KG1 (cell line): ENCODE results near the gene PDE10A.

Experiments used
- DNase-seq: peaks from one replicate; lab custom pipeline; 2025; lab: John Stamatoyannopoulos, UW

Gene PDE10A

DNA sequence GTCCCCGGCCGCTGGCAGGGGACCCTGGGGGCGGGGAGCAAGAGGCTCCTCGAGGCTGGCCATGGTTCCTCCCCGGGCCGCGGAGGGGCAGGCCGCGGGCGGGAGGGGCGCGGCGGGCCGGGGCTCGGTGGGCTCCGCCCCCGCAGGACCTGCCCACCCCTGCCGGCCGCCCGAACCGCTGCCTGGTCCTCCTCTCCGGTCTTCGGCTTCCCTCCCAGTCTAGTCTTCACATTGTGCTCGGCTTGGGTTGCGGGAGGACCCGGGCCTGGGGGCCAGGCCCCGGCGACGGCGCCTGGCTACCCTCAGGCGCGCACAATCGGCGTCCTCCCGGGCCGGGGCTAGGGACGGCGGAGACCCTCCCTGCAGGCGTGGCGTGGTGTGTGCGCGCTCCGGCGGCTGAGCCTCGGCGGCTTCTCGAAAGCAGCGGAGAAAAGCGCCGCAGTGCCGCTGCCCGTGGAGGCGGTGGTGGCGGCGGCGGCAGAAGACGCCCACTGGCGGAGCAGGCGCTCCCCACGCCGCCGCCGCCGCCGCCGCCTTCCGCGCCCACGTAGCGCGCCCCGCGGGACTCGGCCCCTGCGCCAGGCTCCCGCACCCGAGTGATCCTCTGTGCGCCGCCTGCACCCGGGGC is at the start of gene PDE10A:
TSS of gene PDE10A (minus strand) at position 493 of the 628 bp plus-strand sequence. CDS start at position 63, 430 bp downstream.
- no peak for DNase-seq

DNA sequence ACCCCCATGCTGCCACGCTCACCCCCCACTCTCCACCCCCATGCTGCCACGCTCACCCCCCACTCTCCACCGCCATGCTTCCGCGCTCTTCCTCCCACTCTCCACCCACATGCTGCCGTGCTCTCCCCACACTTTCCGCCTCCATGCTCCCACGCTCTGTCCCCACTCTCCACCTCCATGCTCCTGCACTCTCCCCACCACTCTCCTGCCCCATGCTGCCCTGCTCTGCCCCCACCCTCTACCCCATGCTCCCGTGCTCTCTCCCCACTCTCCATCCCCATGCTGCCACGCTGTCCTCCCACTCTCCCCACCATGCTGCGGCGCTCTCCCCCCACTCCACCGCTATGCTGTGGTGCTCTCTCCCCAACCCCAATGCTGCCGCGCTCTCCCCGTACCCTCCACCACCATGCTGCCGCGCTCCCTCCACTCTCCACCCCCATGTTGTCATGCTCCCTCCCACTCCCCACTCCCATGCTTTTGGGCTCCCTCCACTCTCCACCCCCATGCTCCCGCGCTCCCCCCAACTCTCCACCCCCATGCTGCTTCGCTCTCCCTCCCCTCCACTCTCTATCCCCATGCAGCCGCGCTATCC is 46.0 kb upstream of the PDE10A start:
- DNase-seq, result no peak

DNA sequence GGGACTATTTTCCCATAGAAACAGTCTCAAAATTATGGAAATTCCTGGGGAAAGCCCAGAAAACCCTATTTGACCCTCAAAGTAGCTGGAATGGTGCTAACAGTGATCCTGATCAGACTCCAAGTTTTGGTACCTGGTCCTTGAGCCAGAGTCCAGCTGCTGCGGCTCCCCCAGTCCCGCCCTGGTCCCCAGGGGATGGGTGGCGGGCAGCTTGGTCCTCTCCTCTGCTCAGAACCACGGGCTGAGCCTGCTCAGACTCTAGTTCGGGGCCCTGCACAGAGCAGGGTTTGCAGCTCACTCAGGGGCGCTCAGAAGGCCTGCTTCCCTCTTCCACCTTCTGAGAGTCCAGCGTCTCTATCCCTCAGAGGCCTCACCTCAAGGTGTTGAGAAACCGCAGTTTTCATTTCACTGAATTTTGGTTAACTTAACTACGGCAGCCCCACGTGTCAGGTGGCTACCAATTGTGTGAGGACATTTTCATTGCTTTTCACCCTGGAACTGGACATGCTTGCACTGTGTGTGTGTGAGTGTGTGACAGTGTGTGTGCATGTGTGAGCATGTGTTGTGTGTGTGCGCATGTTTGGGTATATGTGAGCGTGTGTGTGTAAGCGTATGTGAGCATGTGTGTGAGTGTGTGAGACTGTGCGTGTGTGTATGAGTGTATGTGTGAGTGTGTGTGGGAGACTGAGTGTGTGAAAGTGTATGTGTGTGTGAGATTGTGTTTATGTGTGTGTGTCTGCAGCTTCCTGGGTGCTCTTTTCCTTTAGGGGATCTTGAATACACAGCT is 44.2 kb upstream of the PDE10A start:
- DNase-seq, result no peak

DNA sequence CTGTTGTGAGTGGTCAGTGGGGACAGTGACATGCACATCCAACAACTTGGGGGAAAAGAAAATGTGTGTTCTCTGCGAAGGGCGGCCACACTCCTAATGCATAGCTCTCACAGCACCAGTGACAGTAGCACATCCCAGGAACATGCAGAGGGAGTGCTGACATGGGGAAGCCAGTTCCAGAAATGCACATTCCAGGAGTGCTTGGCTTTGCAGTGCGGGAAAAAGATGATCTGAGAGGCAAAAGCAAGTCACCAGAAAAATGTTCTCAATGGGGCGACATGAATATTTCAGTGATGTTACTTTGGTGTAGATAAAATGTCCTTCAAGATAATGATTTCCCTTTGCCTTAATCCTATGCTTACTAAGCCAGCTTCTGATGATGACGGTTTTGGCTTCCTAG is 42.9 kb upstream of the PDE10A start:
- DNase-seq, result no peak

DNA sequence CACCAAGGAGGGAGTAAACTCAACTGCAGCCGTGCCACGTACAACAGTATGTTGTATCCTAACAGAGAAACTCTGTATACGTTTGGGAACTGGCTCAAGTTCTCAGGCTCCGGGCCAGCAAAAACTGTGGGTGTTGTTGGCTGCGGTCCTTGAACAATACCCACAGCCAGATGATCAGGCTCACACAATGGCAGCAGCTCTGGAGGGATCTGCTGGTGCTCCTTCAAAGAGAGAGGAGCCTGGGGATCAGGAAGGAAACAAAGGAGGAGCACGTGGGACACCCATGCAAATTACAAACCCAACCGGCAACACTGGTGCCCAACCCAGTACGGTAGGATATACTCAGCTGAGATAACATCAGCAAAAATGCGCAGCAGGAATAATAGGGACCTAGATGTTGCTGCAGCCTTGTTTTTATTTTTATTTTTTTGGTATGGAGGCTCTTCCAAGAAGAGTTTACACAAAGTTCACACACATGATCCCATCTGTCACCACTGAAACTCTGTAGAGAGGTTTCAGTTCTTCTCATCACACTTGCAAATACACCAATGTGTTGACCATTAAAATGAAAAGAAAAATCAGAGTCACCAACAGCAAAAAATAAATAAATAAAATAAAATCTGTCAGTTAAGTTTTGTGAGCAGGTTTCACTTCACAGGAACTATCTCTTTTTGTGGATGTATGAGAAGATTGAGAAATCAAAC is 41.2 kb upstream of the PDE10A start:
- DNase-seq, result no peak

DNA sequence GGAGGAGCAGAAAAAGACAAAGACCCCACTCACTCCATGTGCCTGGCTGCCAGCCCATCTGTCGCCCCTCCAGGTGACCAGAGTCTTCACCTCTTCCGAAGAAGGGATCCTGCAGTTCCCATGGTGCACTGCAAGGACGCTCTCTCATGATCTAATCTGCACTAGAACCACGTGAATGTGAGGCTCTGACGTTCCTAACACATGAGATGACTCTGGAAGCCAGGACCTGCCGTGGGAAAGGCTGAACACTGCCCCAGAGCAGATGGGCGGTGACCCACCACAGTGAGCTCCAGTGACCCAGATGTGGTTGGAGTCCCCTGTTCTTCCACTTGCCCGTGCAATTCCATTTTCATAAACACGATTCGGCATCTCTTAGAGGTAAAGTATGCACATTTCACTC is 39.6 kb upstream of the PDE10A start:
- DNase-seq, result no peak

DNA sequence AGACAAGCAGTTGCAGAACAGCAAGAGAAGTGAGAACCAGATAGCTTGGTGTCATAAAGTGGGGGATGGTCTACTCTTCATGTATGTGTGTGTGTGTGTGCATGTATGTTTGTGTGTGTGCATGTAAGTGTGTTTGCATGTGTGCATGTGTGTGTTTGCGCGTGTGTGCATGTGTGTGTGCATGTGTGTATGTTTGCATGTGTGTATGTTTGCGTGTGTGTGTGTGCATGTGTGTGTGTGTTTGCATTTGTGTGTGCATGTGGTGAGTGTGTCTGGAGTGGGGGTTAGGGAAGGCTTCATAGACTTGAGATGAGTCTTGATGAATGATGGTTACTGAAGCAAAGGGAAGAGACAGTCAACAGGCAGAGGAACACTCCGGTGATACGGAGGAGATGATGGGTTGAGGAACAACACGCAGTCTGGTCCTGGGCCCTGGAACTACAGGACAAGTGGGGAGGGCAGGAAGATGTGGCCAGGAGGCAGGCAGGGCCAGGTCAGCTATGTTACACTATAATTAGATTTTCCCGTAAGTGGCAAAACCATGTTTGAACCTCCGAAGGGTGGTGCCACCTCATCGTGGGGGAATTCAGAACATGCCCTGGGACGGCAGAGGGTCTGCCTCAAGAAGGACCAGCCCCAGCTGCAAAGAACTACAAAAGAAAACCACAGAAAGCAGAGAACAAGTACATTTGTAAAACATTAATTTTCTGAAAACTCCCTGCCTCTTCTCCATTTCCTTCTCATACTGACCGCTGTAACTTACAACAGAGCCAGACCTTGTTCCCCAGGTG is 38.7 kb upstream of the PDE10A start:
- no peak for DNase-seq

DNA sequence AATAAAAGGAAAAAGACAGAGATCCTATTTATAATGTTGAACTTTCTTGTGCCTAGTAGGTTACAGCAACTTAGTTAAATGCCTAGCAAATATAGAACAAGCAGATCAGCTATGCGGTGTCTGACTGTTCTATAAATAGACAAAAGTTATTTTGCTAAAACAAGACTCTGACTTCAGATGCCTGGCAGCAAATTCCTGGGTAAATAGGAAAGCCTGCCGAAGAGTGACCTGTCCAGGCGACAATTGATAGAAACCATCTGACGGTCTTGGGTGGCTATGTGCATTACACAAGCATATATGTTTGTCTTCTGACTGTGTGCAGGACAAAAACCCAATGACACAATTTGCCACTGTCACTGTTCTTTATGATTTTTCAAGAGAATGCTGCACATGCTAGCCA is 38.0 kb upstream of the PDE10A start:
- no peak for DNase-seq

DNA sequence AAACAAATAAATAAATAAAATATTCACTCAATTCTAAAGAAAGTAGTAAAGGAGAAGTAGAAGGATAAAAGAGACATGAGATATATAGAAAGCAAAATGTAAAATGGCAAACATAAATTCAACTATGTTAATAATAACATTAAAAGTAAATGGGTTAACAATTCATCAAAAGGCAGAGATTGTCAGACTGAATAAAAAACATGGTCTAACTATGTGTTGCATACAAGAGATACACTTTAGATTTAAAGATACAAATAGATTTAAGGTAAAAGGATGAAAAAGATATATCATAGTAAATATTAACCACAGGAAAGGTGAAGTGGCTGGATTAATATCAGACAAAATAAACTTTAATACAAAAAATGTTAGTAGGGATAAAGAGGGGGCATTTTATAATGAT is 35.8 kb upstream of the PDE10A start:
- DNase-seq, result no peak

DNA sequence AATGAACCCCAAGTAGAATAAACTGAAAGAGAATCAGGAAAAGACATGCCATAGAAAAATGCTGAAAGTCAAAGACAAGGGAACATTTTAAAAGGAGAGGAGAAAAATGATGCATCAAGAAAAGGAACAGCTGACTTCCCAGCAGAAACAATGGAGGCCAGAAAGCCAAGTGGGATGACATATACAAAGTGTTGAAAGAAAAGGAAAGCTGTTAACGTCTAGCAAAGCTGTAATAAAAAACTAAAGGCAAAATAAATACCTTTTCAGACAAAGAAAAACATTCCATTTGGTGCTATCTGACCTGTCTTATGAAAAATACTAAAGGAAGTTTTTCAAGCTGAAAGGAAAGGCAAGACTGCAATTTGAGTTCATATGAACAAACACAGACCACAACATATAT is 34.1 kb upstream of the PDE10A start:
- no peak for DNase-seq

DNA sequence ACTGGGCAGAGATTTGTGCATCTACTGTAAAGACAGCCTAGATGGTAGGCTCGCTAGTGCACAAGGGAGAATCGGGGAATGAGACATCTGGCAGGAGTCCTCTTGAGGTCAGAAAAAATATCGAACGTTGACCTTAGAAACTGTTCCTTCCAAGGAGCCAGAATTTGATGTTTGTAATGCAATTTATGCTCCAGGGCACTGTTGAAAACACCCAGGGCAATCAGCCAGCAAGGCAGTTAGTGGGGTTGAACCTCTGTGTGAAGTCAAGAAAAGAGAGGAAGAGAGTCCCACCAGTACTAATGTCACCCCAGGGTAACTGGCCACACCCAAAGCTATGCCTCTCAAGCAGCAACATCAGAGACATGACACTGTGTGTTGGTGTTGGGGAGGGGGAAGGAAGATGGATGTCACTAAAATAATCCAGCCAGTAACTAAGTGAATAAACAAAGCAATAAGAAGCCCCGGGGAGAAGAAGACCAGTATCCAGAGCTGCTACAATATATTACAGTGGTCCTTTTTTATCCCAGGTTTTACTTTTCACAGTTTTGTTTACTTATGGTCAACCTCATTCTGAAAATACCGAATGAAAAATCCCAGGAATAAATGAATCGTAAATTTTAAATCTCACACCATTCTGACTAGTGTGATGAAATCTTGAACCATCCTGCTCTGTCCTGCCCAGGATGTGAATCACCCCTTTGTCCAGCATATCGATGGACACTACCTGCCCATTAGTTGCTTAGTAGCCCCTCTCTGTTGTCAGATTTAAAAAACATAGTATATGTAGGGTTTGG is 32.9 kb upstream of the PDE10A start:
- DNase-seq, result no peak

DNA sequence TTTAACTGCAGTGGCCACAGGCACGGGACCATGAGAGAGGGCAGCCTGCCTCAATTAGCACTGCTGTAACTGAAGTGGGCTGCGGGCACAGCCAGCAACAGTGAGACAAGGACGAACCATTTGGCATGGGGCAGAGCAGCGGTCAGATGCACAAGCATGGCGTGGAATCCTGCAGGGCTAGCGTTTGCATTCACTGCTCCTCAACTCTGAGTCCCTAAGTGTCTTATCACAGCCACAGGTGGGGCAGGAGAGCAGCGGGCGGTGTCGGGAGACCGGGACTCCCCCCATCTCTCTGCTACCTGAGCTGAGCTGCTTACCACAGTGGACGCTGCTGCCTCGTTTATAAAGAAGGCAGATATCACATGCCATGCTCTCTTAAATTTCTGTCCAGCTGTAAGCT is 31.3 kb upstream of the PDE10A start:
- no peak for DNase-seq

DNA sequence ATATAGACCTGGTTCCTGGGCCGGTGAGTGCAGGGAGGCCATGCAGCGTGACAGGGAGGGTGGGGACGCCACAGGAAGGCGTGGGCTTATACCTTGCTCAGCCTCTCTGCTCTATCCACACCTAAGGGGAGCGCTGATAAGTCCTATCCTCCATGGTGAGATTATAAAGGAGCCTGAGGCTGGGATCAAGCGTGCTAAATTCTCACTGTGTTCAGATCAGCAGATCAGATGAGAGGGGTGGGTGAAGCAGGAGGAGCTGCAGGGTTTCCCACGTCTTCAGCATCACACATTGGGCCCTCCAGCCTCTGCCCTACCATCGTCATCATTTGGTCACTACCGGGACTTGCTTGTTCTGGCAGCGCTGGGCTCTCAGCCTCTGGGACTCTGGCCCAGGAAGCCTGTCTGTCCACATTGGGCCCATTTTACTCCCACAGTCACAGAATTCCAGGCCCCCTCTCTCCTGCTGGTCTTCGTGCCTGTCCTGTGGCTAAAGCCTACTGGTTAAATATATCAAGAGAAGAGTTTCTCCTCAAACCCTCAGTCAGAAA is 29.1 kb upstream of the PDE10A start:
- no peak for DNase-seq

DNA sequence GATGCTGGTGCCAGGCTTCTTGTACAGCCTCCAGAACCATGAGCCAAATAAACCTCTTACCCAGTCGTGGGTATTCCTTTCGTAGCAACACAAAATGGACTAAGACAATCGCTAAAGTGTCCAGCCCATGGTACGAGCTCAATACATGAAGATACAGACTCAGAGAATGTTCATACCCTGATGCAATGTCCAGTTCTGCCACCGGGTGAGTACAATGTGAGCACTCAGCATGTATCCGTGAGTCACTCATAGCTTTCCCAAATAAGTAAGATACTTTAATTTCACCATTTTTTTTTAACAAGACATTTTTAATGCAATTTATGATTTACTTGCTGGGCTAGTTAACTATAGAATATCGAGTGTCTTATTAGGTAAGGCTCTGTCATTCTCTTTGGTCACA is 26.7 kb upstream of the PDE10A start:
- no peak for DNase-seq

DNA sequence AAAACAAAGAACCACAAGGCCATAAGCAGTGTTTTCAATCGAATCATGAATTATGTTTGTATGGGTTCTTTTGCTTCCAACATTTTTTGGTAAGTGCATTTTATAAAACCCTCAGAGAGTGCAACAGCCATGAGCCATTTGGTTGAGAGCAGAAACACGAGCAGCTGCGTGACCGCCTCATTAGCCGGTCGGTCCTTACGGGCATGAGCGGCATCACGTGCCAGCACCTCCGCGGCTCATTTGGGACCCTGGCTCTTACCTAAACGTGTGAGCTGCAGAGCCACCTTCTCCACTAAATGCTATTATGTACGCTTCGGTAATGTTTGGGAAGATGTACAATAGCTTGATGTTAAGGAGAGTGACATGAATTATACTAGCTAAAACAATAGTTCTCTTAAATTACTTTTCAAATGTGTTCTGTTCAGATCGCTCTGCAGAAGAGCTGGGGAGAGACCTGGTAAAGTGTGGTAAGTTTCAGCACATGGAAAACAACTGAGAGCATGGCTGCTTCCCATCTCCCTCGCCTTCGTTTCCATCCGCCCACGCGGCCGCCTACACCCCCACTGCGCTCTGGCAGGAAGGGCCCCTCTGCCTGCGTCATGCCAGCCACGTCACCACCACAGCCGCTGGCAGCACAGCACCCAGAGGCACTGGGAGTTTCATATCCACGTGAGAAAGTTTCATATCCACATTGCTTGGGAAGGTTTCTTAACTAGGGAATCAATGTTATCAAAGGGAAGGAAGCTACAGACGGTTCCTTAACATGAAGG is 23.7 kb upstream of the PDE10A start:
- no peak for DNase-seq

DNA sequence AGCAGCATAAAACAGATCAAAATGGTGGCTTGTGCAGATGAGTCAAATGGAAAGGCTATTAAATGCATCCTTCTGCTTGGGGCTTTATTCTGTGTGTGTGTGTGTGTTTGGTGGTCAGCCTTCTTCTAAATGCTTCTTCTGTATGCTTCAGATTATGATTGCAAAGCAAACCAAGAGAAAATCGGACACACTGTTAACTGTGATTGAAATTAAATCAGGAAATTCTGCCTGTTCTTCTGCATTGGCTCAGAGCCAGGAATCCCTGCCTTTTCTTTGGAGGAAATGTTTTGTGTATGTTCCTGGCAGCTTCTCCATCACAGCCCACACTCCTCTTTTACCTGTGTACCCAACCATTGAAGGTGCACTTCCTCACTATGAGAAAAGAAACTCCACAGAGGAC is 22.3 kb upstream of the PDE10A start:
- no peak for DNase-seq

DNA sequence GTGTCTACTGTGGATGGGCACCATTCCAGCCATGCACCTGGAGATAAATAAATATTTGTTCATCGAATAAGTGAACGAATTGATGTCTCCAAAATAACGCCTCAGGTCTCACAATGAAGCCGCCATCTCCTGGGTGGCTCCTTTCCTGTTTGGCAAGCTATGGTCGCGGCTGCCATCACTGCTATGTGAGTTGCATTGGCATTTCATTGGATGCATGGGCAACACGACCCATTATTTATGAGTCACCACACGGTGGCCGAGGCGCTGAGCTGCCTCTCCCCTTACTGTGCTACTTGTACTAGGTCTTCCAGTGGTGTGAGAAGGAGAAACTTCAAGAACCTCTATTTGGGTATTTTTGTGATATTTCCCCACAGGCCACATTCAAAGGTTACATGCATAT is 21.3 kb upstream of the PDE10A start:
- DNase-seq, result no peak

DNA sequence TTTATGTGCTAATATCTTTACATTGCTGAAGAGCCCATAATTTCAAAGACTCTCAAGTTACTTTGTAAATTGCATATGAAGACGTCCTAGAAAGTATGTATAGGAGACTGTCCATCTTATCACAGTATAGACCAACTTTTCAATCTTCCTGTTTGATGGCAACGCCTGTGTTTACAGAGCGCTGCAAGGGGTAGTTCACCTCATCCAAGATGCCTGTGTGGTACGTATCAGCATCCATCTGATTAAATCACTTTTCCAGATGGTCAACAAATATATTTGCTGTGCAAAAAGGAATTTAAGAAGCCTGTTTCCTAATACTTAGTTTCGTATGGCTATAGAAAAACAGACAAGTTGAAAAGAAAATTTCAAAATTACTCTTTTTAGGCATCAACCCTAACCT is 17.9 kb upstream of the PDE10A start:
- no peak for DNase-seq

DNA sequence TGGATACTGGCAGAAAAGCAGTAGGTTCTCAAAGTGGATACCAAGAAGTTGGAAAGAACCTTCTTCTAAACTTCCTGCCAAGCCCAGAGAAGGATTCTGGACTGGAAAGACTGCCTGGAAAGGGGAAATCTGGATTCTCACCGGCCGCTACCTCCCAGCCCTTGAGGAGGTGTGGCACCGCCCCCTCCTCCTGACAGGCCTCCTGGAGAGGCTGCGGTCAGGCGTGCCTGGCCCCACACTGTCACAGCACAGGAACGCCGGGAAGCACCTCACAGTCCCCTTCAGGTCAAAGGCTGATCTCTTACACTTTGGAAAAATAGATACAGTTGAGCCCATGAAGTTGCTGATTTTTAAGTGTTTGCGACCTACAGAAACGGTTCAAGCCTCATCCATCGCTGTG is 16.3 kb upstream of the PDE10A start:
- no peak for DNase-seq

DNA sequence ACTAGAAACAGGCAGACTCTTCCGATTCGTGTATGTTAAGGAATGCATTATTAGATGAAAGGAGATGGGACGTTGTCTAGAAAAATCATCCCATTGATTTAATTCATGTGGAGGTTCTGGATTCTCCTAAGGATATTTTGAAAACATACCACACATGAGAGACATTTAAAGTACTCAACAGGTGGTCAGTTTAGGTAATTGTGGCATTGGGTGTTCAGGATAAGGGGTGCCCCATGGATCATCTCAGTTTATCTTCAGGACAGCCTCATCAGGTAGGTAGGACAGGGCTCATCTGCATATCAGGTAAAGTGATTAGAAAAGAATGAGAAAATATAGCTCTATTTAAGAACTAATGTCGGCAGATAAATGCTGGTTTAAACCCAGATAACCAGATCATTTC is 15.9 kb upstream of the PDE10A start:
- DNase-seq, result no peak
